ENCODE measurements around the gene ADAMTS17.

ADAMTS17 gene

DNA sequence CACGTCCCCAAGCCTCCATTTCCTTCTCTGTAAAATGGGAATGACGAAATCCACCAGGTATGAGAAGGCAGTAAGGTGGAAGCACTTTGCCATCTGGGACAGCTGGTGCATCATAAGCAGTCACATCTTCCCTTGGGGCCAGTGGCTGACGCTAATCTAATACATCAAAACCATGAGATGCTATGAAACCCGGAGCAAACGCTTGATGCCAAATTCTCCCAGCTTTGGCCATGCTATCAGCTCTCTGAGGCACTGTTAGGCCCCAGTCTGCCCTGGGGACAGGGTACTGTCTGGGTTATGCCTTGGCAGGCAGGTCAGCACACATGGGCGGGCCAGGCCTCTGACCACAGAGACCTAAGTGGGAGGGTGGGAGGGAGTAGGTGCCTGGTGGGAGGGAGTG, 66.1 kb downstream of the ADAMTS17 start:
- DNase-seq, result no peak

DNA sequence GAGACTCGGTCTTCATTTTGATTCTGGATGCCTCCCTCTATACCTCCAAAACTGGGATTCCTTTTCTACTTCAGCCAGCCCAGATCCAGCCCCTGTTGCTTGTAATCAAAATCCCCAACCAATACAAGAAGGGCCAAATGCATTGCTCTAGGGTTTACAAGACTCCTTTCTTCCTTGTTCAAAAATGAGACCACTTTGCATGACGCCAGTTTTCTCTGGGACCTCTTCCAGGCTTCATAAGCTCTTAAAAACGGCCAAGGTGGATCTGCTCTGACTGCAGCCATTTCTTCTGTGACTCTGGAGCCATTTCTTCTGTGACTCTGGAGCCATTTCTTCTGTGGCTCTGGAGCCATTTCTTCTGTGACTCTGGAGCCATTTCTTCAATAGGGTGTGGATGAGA, 71.9 kb downstream of the ADAMTS17 start:
- DNase-seq, result no peak

DNA sequence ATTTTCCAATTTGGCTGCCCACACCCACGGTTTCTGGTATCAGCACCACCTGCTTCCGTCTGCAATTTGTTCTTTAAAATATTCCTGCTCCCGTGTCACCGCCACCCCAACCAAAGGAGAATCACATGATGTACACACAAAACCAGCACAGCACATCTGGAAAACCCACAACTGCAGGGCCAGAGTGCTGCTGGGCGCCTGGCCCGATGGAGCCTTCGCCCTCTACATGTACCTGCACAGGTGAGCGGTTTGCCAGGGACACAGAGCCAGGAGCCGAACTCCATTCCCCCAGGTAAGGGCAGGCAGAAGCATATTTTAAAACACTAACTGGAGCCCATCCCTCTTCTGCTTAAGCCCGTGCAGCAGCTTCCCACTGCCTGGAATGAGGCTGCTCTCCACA, 75.6 kb downstream of the ADAMTS17 start:
- DNase-seq, result no peak

DNA sequence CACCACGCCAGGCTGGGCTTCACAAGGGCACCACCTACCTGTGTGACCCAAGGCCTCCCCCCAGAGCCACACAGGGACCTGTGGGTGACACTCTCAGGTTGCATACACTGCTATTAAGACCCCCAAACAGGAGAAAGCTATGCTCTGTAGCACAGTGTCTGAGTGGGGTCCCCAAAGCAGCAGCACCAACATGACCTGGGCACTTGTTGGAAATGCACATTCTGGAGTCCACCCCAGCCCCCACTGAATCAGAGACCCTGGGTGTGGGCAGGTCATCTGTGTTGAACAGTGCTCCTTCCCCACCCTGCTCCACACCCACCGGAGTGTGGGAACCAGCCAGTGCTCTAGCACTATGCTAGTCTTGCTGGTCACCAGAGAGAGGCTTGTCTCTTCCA, 76.1 kb downstream of the ADAMTS17 start:
- no peak for DNase-seq

DNA sequence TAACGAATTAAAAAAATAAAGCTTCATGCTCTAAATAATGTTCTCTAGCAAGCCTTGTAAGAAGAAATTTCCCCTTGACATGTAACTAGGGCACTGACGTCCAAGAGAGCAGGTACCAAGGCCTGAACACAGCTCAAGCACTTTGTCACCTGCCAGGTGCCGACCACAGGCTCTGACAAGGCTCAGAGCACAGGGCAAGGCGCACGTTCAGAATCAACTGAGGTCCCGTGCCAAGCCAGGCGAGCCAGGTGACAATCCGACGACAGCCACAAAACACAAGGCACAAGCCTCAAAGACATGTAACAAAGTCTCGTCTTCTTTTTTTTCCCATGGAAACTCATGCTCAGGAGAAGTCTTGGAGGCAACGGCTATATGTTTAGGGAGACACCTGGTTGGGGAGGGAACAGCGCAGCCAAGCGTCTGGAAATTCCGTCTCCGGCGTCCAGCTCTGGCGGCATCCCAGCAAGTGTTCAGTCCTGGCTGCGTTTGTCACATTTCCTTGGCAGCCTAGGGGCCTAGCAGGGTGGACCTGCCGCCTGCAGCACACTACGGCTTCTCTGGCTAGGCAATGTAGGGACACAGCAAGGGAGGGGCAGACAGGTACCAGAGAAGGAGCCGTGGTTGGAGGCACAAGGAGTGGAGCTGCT, 76.7 kb downstream of the ADAMTS17 start:
- no peak for DNase-seq

DNA sequence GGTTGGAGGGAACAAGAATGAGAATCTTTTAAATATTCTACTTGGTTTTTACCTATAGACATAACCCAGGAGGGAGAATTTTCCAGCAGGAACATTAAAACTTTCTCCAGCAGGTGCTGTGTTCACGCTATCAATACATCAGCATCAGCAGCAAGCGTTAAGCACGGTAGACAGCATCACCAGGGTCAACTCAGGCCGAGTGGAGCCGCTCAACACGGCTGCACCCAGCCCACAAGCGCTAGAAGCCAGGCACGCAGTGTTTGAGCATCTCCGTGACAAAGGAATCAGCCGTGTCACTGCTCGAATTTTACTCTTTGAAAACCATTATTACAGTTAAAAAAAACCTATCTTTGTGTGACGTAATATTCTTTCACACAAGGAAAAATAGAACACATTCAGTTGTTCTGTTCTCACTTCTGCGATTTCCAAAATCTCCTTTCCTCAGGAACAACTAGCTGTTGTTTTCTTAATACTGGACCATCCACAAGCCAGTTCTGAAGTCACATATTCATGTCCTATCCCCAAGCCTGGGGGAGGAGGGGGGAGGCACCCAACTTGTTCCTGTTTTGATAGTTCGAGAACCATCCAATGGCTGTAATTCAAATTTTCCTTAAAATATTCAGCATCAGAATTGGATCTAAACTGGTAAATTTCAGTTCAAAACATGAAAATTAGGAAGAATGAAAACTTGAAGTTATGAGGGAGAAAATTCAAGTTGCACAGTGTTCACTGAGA, 77.9 kb downstream of the ADAMTS17 start:
- DNase-seq, result no peak

DNA sequence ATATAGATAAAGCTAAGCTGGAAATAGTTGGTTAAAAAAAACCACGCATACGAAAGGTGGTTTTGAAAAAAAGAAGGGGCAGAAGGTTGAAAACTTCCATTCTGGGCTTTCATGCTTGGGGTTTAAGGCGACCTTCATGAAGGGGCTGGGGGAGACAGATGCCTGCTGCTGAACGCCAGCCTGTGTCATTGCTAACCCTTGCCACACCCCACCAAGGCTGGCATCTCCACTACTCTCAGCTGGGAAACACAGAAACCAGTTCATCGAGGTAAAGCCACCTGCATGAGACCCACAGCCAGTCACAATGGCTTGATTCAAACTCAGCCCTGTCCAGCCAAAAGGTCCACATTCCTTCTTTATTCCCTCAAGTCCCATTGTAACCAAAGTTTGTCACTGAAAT, 78.7 kb downstream of the ADAMTS17 start:
- no peak for DNase-seq

DNA sequence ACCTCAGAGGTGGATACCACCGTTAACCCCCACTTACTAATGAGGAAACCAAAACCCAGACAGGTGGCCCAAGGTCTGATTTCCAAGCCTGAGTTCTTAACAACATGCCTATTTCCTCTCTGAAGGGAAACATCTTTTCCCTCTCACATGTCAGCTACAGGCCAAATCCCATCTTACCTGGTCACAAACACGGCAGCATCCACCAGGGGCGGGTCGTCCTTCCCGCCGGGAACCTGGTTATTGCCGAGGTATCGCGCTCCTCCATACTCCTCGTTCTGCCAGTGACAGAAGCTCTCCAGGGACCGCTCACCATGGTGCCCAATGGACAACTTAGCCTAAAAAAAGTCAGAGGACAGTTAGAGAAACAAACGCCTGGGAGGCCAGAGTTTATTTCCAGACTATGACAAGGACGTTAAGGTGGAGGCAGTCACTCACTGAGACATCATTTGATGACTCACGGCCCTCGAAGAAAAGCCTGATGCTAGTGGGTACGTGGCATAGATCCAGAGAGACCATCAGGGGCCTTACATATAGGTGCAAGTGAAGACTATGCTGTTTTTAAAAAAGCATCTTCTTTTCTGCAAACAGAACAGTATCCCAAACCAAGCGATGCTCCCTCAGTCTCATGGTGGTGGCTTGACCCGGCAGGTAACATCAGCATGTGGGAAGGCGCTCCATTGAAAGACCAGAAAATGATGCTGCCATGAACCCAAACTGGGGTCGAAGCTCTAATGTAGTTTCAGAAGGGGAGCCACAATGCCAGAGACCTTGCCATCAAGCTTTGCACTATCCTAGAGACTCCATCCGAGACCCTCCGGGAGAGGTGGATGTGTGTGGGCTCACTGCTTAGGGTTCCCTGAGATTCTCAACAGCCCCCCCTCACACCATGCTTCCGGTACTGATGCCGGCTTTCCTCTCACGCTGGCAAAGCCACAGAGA, 80.2 kb downstream of the ADAMTS17 start:
- no peak for DNase-seq

DNA sequence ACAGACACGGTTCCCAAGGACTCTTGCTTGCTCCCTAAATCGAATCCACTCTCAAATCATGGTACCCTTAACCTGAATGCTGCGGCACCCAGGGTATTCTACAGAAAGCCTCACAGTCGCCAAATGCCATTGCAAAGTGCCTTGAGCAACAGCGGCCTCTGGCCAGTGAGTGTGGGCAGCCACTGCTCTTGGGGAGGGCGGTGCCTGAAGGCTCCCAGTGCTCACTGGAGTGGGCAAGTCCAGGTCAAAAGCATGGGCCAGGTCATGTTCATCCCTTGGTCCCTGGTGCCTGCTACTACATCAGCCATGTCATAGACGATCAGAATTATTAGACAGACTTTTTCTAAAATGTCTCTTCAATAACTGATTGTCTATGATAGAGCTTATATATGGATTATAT, 82.5 kb downstream of the ADAMTS17 start:
- no peak for DNase-seq

DNA sequence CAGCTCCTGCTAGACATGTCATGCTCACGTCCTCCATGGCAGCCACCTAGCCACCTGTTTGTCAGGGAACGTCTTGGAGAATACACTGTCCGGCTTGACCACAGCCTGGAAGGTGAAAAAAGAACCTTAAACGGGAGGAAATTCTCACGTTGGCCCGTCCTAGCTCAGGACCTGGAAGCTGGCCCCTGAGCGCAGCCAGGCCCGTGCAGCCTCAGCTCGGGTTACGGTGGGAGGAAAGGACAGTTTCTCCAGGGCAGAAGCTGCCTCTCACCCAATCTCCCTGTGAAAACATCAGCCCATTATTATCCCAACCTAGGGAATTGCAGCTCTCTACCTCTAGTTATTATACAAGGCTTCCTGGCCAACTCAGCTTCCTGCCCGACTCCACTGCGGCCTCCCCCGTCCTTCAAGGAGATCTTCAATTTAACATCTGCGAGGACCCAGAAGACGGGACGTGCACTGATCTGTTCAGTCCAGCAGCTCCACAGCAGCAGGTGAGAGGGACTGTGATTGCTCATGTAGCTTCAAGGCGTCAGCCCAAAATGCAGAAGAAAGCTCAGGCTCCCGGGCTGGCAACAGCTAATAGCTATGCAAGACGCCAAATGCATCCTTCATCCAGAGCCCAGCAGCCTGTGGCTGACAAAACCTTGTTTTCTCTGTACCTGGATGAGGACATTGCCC, 84.7 kb downstream of the ADAMTS17 start:
- no peak for DNase-seq

DNA sequence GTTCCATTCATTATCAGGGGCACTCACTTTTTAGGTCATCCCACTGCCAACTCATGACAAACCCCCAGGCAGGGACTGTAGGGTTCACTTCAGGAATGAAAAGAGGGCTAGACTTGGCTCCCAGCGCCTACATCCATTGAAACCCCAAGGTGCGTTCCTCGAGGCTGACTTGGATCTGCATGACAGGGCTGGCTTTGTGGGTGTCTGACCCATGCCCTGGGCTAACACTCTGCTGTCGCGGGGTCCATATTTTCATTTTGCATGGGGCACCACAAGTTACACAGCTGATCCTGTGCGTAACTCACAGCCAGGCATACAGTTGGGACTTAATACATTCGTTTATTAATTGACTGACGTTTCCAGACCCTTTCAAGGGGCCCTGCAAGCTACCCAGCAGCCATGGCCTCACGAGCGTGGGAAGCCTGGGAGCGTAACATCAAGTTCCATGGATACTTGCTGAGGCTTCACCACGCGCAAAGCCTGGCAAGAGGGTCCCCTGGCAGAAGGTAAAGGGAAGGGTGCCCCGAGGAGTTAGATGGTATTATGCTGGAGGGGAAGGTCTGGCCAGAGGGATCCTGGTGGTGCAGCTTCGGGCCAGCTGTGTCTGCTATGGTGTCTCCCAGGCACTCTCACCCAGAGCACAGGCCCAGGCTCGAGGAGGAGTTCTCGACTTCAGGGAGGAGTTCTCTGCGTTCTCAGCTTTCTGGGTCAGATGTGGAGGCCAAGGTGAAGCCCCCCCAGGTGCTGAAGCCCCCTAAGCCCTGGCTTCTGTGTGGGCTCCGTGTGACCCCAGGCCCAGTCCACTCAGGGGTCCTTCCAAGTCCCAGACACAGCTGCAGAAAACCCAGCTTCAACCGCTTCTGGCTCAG, 85.4 kb downstream of the ADAMTS17 start:
- no peak for DNase-seq

DNA sequence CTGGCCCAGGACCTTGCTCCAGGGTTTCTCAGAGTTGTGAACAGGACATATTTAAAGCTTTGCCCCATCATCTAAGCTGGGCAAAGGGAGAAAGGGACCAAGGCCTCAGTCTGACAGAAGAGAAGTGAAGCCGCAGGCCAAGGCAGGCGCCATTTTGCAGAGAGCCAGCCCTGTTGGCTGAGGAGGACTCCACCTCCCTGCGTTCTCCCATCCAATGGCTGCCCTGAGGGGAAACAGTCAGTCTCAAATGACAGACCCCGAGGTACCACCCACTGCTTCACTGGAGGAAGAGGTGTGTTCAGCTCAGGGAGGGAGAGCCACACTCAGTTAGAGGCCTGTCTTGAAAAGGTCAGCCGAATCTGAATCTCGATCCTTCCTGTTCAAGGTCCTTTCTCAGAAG, 86.1 kb downstream of the ADAMTS17 start:
- DNase-seq, result no peak

DNA sequence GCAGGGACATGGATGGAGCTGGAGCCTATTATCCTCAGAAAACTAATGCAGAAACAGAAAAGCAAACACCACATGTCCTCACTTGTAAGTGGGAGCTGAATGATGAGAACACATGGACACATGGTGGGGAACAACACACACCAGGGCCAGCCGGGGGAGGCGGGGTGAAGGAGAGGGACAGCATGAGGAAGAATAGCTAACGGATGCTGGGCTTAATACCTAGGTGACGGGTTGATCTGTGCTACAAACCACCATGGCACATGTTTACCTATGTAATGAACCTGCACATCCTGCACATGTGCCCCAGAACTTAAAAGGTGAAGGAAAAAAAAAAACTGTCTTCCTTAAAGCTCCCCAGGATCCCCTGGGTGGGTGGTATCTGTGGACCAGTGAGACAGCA, 87.1 kb downstream of the ADAMTS17 start:
- no peak for DNase-seq

DNA sequence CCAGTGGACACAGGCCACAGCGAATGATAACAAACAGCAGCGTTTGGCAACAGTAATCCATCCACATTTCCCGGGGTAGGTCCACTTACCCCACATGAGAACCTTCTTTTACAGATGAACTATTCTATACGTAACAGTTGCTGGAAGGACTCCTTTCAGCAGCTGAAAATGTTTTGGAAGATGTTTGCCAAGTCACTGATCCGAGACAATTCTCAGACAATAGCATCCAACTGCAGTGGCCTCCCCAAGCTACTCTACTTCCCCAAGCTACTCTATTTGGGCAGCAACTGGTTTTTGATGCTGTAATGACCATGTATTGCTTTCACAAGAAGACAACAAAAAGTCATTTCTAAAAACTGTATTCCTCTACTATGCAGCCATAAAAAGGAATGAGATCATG, 87.5 kb downstream of the ADAMTS17 start:
- no peak for DNase-seq

DNA sequence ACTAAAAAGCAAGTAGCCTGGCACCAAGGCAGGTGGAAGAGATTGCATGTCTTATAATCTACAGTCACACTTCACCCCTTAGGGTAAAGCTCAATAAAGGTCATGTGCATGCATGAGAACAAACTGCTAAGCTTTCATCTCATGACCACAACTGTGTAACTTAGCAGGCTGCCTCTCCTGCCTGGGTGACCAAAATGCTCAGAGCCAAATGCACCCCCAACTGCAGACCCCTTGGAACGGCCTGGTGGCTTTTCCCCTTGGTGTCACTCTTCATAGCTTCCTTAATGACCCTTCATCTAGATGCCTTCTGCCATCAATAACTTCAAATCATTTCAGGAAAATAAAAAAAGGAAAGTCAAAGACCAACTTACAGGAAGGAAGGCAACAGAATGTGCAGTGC, 88.1 kb downstream of the ADAMTS17 start:
- DNase-seq, result no peak

DNA sequence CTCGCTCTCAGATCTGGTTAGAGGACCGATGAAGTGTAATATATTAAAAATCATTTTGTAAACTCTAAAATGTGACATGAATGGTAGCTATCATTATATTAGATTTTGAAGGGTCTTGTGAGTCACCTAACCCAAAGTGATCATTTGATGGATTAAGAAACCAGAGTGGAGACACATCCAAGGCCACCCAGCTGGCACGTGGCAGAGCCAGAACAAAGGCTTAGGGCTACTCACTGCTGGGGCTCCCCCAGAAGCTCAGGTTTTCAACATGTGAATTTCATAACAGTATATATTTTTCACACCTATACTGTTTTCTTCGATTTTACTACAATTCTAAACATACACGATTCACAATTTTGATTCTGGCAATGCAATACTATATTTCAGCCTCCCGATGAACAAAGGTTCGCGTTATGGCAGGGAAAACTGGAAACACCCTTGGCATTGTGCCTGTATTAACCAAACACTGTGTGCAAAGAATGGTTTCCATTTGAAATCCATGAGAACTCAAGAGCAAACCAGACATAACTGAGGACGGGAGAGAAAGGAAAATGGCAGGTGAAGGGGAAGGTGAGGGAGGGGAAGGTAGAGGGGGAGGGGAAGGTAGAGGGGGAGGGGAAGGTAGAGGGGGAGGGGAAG, 88.9 kb downstream of the ADAMTS17 start:
- DNase-seq, result no peak

DNA sequence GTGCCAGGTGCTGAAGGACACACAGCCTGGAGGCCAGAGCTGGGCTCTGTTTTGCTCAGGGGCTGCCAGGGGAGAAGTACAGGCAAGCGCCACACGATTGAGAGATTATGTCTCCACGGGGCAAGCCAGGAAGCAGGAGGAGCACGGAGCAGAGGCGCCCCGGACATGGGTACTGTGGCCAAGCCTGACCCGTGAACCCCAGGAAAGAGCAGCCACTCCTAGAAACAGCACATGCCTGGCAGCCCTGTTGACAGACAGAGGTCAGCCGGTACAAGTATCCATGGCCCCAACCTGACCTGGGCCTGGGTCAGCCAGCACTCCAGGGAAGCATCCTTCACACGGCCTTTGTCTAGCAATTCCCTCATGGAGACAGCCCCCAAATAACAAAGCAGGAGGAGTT, 89.4 kb downstream of the ADAMTS17 start:
- DNase-seq, result no peak

DNA sequence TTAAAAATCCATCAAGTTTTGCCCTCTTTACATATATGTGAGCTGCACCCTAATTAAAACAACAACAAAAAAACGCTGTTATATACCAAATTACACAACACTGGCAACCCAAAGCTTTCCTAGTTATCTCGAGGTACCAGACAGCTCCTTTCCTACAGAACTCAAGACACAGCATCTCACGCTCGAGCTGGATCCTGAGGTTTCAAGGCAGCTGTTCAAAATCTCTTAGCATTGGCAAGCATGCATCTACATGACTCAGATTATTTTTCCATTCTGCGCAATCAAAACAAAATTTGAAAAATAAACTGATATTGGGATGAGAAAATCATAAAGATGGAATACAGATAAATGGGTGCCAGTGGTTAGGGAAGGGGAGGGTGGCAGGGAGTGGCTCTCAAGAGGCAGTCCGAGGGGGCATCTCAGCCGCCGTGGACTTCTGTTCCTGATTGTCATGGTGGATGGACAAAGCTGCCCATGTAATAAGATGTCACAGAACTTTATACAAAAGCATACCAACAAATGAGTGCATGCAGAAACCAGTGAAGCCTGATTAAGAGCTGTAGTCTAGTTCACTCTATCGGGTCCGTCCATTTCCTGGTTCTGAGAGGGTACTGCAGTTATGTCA, 91.5 kb downstream of the ADAMTS17 start:
- no peak for DNase-seq

DNA sequence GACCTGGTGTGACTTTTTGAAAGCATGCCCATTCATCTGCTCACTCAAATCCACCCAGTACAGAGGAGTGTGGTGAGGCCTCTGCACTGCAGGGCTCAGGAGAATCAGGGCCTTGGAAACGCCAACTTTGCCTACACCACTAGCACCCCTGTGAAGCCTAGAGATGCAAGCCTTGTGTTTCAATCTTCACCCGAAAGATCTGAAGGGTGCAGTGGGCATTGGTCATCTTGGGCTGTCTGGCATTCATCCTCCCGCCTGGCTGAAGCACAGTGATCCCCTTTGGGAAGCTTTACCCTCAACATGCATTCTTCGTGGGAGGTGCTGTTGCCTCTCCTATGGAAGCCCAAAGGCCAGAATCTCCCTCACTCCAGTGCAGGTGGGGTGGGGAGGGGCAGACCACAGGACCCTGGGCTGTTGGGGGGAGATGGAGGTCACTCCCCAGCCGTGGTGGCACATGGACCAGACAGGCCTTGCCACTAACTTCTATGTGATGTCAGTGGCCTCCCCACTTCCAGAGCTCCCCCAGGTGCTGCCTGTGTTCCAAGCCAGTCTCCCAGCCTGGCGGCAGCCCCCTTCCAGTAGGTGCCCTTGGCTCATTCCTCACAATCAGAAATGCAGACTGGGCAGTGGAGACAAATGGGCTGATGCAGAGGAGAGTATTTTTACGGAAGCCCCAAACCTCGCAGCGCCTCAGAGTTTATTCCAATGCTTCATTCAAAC, 92.5 kb downstream of the ADAMTS17 start:
- DNase-seq, result no peak

DNA sequence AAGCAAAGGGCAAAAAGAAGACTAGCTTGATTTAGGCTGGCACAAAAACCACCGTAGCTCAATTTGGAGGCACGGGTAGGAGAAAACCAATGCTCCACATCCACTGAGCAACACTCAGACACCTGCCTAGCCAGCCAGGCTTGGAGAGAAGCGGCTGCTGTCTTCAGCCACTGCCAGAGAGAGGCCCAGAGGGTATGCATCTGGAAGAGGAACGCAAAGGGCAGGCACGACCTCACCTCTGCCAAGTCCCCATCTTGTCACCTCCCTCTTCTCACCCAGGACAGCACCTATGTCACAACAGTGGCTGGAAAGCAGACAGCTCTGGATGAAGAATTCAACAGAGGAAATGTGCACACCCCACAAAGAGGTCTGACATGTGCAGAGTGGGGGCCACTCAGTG, 93.5 kb downstream of the ADAMTS17 start:
- no peak for DNase-seq

Measured in activated CD4-positive, alpha-beta T cell treated with anti-CD3 and anti-CD28 coated beads for 48 hours (primary cell).